Measurements from ENCODE around the gene FAM200B. TPM values are rescaled to one million over a fixed set of nuclear protein-coding genes. Genes with fewer than 3 reads are reported as not detected.

The FAM200B gene
- total RNA-seq, 2 experiments from 2014 or later: 8.9 to 11.1 TPM

- ATAC-seq (no peak), DNase-seq (no peak)
- CTCF ChIA-PET: interaction anchor here (1.2 to 3.4 kb wide), 2 partner anchors 88 to 165 kb away, joined by 3 to 12 read pairs; no protein-coding TSS in a partner anchor
- no peak overlapping the region for H3K27ac Mint-ChIP-seq
- no peaks in the 10 kb centered on the region for H3K9me3 Mint-ChIP-seq
- intact Hi-C loops (cut with micrococcal nuclease): no loop called here
- no peaks in the 10 kb centered on the region for H3K4me1 Mint-ChIP-seq (ENCODE audit: low read depth)
- TF ChIP-seq CTCF (IDR thresholded peaks at IDR 0.05): no peak
- POLR2A ChIA-PET: no interaction called here
- H3K27me3 Mint-ChIP-seq: no peaks in the 10 kb centered on the region
- no peak overlapping the region for H3K4me3 Mint-ChIP-seq
- H3K36me3 Mint-ChIP-seq (ENCODE audit: low read depth): no peaks in the 10 kb centered on the region
Observed at GRCh38 chr4:15717657-15718416, 36.2 kb downstream of the FAM200B start.

GRCh38 chr4:15718465-15718864, 36.8 kb downstream of the FAM200B start:
- DNase-seq (no peak), ATAC-seq (no peak)
- CTCF ChIA-PET: interaction anchor here (0.6 to 3.4 kb wide), 3 partner anchors 87 to 638 kb away, joined by 3 to 12 read pairs (median 3); no protein-coding TSS in a partner anchor
- H3K27me3 Mint-ChIP-seq: no peaks in the 10 kb centered on the region
- H3K9me3 Mint-ChIP-seq: no peaks in the 10 kb centered on the region
- H3K4me3 Mint-ChIP-seq: no peak overlapping the region
- H3K27ac Mint-ChIP-seq: no peak overlapping the region
- POLR2A ChIA-PET: no interaction called here
- no peak for TF ChIP-seq CTCF (IDR thresholded peaks at IDR 0.05)
- H3K36me3 Mint-ChIP-seq (ENCODE audit: low read depth): no peaks in the 10 kb centered on the region
- H3K4me1 Mint-ChIP-seq (ENCODE audit: low read depth): no peaks in the 10 kb centered on the region
- intact Hi-C loops (cut with micrococcal nuclease): no loop called here

- no peak overlapping the region for H3K4me3 Mint-ChIP-seq
- no peak for ATAC-seq
- ChIA-PET CTCF (interaction anchor here (0.6 to 3.4 kb wide), 4 partner anchors 87 to 638 kb away, joined by 3 to 12 read pairs (median 5); no protein-coding TSS in a partner anchor), POLR2A (no interaction called here)
- no peak for DNase-seq
- H3K36me3 Mint-ChIP-seq (ENCODE audit: low read depth): no peaks in the 10 kb centered on the region
- no peak for TF ChIP-seq CTCF (IDR thresholded peaks at IDR 0.05)
- no peaks in the 10 kb centered on the region for H3K27me3 Mint-ChIP-seq
- H3K4me1 Mint-ChIP-seq (ENCODE audit: low read depth): no peaks in the 10 kb centered on the region
- no peak overlapping the region for H3K27ac Mint-ChIP-seq
- intact Hi-C loops (cut with micrococcal nuclease): no loop called here
- H3K9me3 Mint-ChIP-seq: no peaks in the 10 kb centered on the region
Observed at GRCh38 chr4:15718959-15719358, 37.3 kb downstream of the FAM200B start.

GRCh38 chr4:15719506-15719905, 37.9 kb downstream of the FAM200B start:
- DNase-seq: no peak
- intact Hi-C loops (cut with micrococcal nuclease): no loop called here
- no peaks in the 10 kb centered on the region for H3K9me3 Mint-ChIP-seq
- CTCF ChIA-PET: interaction anchor here (2.1 to 3.4 kb wide), 2 partner anchors 86 to 163 kb away, joined by 7 to 12 read pairs; no protein-coding TSS in a partner anchor
- no peaks in the 10 kb centered on the region for H3K4me1 Mint-ChIP-seq (ENCODE audit: low read depth)
- no peaks in the 10 kb centered on the region for H3K27me3 Mint-ChIP-seq
- H3K36me3 Mint-ChIP-seq (ENCODE audit: low read depth): no peaks in the 10 kb centered on the region
- POLR2A ChIA-PET: no interaction called here
- no peak for TF ChIP-seq CTCF (IDR thresholded peaks at IDR 0.05)
- no peak overlapping the region for H3K4me3 Mint-ChIP-seq
- H3K27ac Mint-ChIP-seq: no peak overlapping the region
- ATAC-seq: no peak

- CTCF ChIA-PET: interaction anchor here (0.6 to 3.4 kb wide), 5 partner anchors 10 to 186 kb away, joined by 3 to 12 read pairs (median 3); no protein-coding TSS in a partner anchor
- H3K27me3 Mint-ChIP-seq: no peaks in the 10 kb centered on the region
- ATAC-seq: no peak
- no peak for DNase-seq
- no peak overlapping the region for H3K27ac Mint-ChIP-seq
- POLR2A ChIA-PET: interaction anchor here (0.8 kb wide), 1 partner anchor 64 kb away, joined by 3 read pairs; no protein-coding TSS in a partner anchor
- intact Hi-C loops (cut with micrococcal nuclease): no loop called here
- TF ChIP-seq CTCF (IDR thresholded peaks at IDR 0.05): no peak
- H3K36me3 Mint-ChIP-seq (ENCODE audit: low read depth): no peaks in the 10 kb centered on the region
- H3K9me3 Mint-ChIP-seq: no peaks in the 10 kb centered on the region
- no peak overlapping the region for H3K4me3 Mint-ChIP-seq
- H3K4me1 Mint-ChIP-seq (ENCODE audit: low read depth): no peaks in the 10 kb centered on the region
Observed at GRCh38 chr4:15720851-15721250, 39.2 kb downstream of the FAM200B start.

All from activated CD8-positive, alpha-beta T cell treated with anti-CD3 and anti-CD28 coated beads for 36 hours (primary cell).